ENCODE measurements around the gene ATP6V1G2.

- TF ChIP-seq POLR2AphosphoS5 (IDR thresholded peaks at IDR 0.05; ENCODE audit: low read depth, low read length) (no peak; the same call in none of the 2 replicates), TAF1 (IDR thresholded peaks at IDR 0.05; ENCODE audit: borderline replicate concordance, low read depth, low read length) (no peak), POLR2A (IDR thresholded peaks at IDR 0.05; ENCODE audit: low read depth, low read length) (peak; percentile 17; the same call in 1 of the 2 replicates)
Observed at GRCh38 chr6:31532644-31533454, 13.6 kb downstream of the ATP6V1G2 start.

Measured in GM12892 (cell line).